Thyroid gland (tissue), 4 donors: Measurements from ENCODE around the gene TMEM120B.

ENCODE experiments used
- CTCF ChIP-seq, 6 experiments: fragments of 200-600 bp in 3 of 6; fragments of 450-650 bp in 3 of 6; sonication (generic) in 3 of 6; IDR thresholded peaks; one replicate each; pipeline ENCODE4 v1.5.1; 2016 to 2019; ENCODE audit warnings: antibody characterized with exemption in 6 of 6, mild to moderate bottlenecking in 2 of 6, inconsistent platforms in 1 of 6, moderate library complexity in 1 of 6
- POLR2A ChIP-seq, 2 donors: fragments of 450-650 bp; IDR thresholded peaks; one replicate each; pipeline ENCODE4 v1.6.1; 2017; ENCODE audit warnings: antibody characterized with exemption in 2 of 2, mild to moderate bottlenecking in 2 of 2, moderate library complexity in 1 of 2

GRCh38 chr12:121775501-121775900 is 62.9 kb downstream of the TMEM120B start:
- no peak for TF ChIP-seq CTCF (IDR thresholded peaks at IDR 0.05)
- TF ChIP-seq POLR2A (IDR thresholded peaks at IDR 0.05) = no peak
